ENCODE data around the gene TAGLN3.

Gene TAGLN3

DNA sequence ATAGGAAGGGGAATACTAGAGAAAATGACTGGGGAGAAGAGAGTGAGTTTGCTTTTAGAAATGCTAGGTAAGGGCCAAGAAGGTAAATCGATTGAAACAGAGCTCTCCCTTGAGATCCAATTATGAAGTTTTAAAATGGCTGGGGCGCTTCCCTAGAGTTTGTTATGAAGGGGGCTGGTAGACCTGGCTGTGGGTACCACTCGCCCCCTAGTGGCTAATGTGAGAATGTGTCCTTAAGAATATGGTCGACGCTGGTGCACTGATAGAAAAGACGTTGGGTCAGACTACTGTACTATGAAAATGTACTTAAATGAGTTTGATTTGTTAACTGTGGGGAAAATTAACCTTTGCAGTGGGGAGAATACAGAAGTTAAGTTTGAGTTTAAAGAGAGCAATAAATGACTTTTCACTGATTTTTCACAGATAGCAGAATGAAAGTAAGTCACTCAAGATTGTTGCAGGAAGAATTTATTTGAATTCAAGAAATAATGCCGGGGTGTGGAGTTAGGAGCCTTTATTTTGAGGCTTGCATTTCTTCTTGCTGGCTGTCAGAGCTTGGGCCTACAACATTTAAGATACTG, 45.0 kb downstream of the TAGLN3 start:
- TF ChIP-seq, protein P1, sequence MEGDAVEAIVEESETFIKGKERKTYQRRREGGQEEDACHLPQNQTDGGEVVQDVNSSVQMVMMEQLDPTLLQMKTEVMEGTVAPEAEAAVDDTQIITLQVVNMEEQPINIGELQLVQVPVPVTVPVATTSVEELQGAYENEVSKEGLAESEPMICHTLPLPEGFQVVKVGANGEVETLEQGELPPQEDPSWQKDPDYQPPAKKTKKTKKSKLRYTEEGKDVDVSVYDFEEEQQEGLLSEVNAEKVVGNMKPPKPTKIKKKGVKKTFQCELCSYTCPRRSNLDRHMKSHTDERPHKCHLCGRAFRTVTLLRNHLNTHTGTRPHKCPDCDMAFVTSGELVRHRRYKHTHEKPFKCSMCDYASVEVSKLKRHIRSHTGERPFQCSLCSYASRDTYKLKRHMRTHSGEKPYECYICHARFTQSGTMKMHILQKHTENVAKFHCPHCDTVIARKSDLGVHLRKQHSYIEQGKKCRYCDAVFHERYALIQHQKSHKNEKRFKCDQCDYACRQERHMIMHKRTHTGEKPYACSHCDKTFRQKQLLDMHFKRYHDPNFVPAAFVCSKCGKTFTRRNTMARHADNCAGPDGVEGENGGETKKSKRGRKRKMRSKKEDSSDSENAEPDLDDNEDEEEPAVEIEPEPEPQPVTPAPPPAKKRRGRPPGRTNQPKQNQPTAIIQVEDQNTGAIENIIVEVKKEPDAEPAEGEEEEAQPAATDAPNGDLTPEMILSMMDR (IDR thresholded peaks at IDR 0.05), result peak; percentile 90

DNA sequence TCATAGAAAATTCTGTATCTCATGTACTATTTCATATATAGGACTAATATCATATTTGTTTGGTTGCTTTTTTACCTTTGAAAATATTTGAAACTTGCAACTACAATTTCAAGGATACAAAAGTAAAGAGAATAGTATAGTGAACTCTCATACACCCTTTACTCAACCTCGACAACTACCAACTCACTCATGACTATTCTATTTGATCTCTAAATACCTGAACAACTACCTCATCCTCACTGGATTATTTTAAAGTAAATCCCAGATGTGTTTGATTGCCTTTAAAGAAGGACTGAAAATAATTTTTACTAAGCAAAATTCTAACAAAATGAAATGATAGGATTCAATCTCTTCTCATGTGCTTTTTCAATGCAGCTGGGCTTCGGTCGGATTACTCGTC, 47.9 kb downstream of the TAGLN3 start:
- TF ChIP-seq, protein P1 (IDR thresholded peaks at IDR 0.05), result no peak

DNA sequence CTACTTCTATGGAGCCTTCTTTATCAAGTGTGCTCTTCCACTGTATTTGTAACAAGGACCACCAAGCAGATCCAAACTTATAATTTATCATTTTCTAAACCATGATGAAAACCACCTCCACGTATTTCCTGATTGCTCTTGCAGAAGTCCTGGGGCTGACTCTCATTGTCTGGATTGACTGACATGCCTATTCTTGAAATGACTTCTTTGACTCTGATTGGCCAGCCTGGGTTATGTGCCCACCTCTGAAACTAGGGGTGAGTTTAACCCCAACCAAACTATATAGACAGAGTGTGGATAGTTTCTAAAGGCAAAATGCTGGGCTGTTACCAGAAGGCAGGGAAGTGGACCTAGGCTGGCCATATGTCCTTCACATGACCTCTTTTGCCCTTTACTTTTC, 48.5 kb downstream of the TAGLN3 start:
- TF ChIP-seq, protein P1 (IDR thresholded peaks at IDR 0.05), result no peak

DNA sequence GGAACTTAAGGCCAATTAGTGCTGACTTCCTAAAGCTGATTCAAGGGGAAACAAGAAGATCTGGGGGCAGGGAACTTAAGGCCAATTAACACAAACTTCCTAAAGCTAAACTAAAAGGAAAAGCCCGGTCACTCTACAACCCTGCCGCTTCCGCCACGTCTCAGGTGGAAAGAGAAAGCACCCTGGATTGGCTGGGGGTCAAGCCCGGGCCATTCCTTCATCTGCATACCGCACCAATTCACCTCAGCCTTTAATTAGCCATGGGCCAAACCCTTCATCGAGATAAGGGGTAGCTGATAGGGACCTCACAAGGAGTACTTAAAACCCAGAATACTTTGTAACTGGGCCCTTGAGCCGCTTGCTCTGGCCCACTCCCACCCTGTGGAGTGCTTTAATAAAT, 50.2 kb downstream of the TAGLN3 start:
- TF ChIP-seq, protein P1 (IDR thresholded peaks at IDR 0.05), result no peak

- TF ChIP-seq, protein P1 (IDR thresholded peaks at IDR 0.05), result no peak
Observed at GRCh38 chr3:112053229-112053628, 54.5 kb downstream of the TAGLN3 start.

DNA sequence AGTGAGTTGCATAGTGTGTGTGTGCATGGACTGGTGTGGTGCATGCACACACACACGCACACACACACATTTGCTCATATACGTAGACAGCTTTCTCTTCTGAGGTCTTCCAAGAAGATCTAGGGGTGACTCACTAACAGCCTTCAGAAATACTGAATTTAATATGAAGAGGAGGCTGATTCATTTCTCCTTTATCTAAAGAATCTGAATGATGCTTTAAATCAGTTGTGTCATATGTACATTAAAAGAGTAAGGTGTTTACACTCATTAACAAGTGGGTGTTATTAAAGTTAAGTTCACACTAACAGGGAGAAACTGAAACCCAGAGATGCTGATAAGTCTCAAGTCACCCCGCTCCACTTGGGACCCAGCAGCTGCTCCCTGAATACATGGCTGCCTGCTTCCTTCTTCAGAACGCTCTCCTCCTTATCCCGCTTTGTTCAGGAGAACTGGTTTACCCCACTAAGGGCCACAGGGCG, 57.8 kb downstream of the TAGLN3 start:
- TF ChIP-seq, protein P1 (IDR thresholded peaks at IDR 0.05), result no peak

DNA sequence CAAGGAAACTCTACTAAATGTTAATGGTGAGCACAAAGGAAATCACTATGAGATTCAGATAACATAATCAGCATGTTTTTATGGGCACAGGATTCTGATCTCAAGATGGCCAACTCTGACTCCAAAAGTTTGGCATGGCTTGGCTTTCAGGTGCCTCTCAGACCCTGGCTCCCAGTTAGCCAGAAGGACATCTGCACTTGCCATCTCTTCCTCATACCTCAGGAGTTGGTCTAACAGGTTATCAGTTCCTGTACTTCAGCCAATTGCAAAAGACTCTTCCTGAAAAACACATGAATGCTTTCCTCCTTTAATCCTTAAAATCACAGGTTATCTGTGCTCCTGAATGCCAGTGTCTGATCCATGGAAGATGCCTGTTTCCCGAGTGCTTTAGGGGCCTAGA, 60.8 kb downstream of the TAGLN3 start:
- TF ChIP-seq, protein P1 (IDR thresholded peaks at IDR 0.05), result no peak

GRCh38 chr3:112061152-112061551, 62.4 kb downstream of the TAGLN3 start:
- TF ChIP-seq, protein P1 (IDR thresholded peaks at IDR 0.05), result no peak

Measured in LNCAP (cell line).